ENCODE results near the gene JAML. TPM values are rescaled to one million over a fixed set of nuclear protein-coding genes. Genes with fewer than 3 reads are reported as not detected.

The JAML gene
- total RNA-seq, 1 donor from 2014 or later: not detected

- no peak for DNase-seq (ENCODE audit: low spot score in 2 of 2)
- TF ChIP-seq CTCF (IDR thresholded peaks at IDR 0.05): no peak
- no peak overlapping the region for H3K27ac ChIP-seq
- no peaks in the 10 kb centered on the region for H3K36me3 ChIP-seq
- no peaks in the 10 kb centered on the region for H3K9me3 ChIP-seq
- H3K4me1 ChIP-seq: no peaks in the 10 kb centered on the region
- intact Hi-C loops (cut with DNase I): no loop called here
- H3K4me3 ChIP-seq: no peak overlapping the region
- no peaks in the 10 kb centered on the region for H3K27me3 ChIP-seq
Measured at GRCh38 chr11:118226781-118227180, 2.0 kb upstream of the JAML start.

GRCh38 chr11:118226296-118226695, 1.5 kb upstream of the JAML start:
- Histone ChIP-seq H3K4me1 (no peaks in the 10 kb centered on the region), H3K9me3 (no peaks in the 10 kb centered on the region), H3K27me3 (no peaks in the 10 kb centered on the region), H3K36me3 (no peaks in the 10 kb centered on the region), H3K4me3 (no peak overlapping the region), H3K27ac (no peak overlapping the region)
- DNase-seq (ENCODE audit: low spot score in 2 of 2): no peak
- intact Hi-C loops (cut with DNase I): no loop called here
- no peak for TF ChIP-seq CTCF (IDR thresholded peaks at IDR 0.05)

GRCh38 chr11:118223992-118224391, 819 bp downstream of the JAML start:
- Histone ChIP-seq H3K27ac (peak overlapping the region in 1 of 2 donors; percentile 37), H3K4me3 (peak overlapping the region in 1 of 2 donors; percentile 28)
- intact Hi-C loops (cut with DNase I): no loop called here

GRCh38 chr11:118223570-118223969, 1.2 kb downstream of the JAML start:
- Histone ChIP-seq H3K4me1 (no peaks in the 10 kb centered on the region), H3K4me3 (peak overlapping the region in 1 of 2 donors; percentile 28), H3K27me3 (no peaks in the 10 kb centered on the region), H3K27ac (no peak overlapping the region), H3K9me3 (no peaks in the 10 kb centered on the region), H3K36me3 (no peaks in the 10 kb centered on the region)
- intact Hi-C loops (cut with DNase I): no loop called here
- DNase-seq (ENCODE audit: low spot score in 2 of 2): no peak
- TF ChIP-seq CTCF (IDR thresholded peaks at IDR 0.05): no peak

More at GRCh38 chr11:118223992-118224391, 819 bp downstream of the JAML start:
- H3K27me3 ChIP-seq: no peaks in the 10 kb centered on the region
- H3K36me3 ChIP-seq: no peaks in the 10 kb centered on the region
- H3K4me1 ChIP-seq: no peaks in the 10 kb centered on the region
- no peak for TF ChIP-seq CTCF (IDR thresholded peaks at IDR 0.05)
- no peaks in the 10 kb centered on the region for H3K9me3 ChIP-seq
- no peak for DNase-seq (ENCODE audit: low spot score in 2 of 2)

- H3K4me3 ChIP-seq: no peak overlapping the region
- H3K36me3 ChIP-seq: no peaks in the 10 kb centered on the region
- no peak for DNase-seq (ENCODE audit: low spot score in 2 of 2)
- H3K27ac ChIP-seq: no peak overlapping the region
- H3K27me3 ChIP-seq: no peaks in the 10 kb centered on the region
- TF ChIP-seq CTCF (IDR thresholded peaks at IDR 0.05): no peak
- no peaks in the 10 kb centered on the region for H3K4me1 ChIP-seq
- intact Hi-C loops (cut with DNase I): no loop called here
- no peaks in the 10 kb centered on the region for H3K9me3 ChIP-seq
Measured at GRCh38 chr11:118222437-118222836, 2.4 kb downstream of the JAML start.

GRCh38 chr11:118221419-118221818, 3.4 kb downstream of the JAML start:
- Histone ChIP-seq H3K4me3 (no peak overlapping the region), H3K27me3 (no peaks in the 10 kb centered on the region), H3K27ac (no peak overlapping the region), H3K36me3 (no peaks in the 10 kb centered on the region), H3K9me3 (no peaks in the 10 kb centered on the region), H3K4me1 (no peaks in the 10 kb centered on the region)
- TF ChIP-seq CTCF (IDR thresholded peaks at IDR 0.05): no peak
- intact Hi-C loops (cut with DNase I): no loop called here
- DNase-seq (ENCODE audit: low spot score in 2 of 2): no peak

All from ascending aorta (tissue), 2 donors.